ENCODE results near the gene MAN2C1. TPM values are rescaled to one million over a fixed set of nuclear protein-coding genes. Genes with fewer than 3 reads are reported as not detected.

Gene MAN2C1
- total RNA-seq, 1 experiment from 2014 or later = 148 TPM

DNA sequence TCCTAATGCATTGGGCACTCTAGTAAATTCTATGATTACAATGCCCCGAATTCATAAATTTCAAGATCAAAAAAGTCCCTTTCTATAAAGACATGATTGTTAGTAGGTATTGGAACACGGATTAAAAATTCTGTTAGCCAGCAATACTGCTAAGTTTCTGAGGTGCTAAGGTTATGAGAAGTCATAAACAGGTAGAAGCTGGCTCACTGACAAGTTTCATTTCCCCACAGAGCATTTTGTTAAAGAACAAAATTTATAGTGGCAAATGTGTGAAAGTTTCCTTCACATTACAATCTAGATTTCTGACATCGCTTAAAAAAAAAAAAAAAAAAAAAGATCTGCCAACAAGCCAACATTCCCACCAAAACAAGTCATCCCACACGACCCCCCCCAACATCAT, 12.4 kb upstream of the MAN2C1 start:
- Mint-ChIP-seq H3K4me1 (no peaks in the 10 kb centered on the region), H3K9me3 (no peaks in the 10 kb centered on the region), H3K36me3 (peaks cover 76% of the 10 kb centered on the region), H3K27me3 (ENCODE audit: low read depth) (no peaks in the 10 kb centered on the region), H3K27ac (no peak overlapping the region), H3K4me3 (no peak overlapping the region)
- no peak for TF ChIP-seq FOXJ3 (CRISPR knock-in tag; IDR thresholded peaks at IDR 0.05; ENCODE audit: borderline replicate concordance)
- TF ChIP-seq TP53 (CRISPR knock-in tag; IDR thresholded peaks at IDR 0.05) = no peak
- no peak for DNase-seq (ENCODE audit: low spot score)
- ChIA-PET POLR2A (no interaction called here), CTCF (interaction anchor here (0.7 to 0.9 kb wide), 2 partner anchors 13 to 152 kb away, joined by 3 read pairs; no protein-coding TSS in a partner anchor)
- no peak for ATAC-seq

DNA sequence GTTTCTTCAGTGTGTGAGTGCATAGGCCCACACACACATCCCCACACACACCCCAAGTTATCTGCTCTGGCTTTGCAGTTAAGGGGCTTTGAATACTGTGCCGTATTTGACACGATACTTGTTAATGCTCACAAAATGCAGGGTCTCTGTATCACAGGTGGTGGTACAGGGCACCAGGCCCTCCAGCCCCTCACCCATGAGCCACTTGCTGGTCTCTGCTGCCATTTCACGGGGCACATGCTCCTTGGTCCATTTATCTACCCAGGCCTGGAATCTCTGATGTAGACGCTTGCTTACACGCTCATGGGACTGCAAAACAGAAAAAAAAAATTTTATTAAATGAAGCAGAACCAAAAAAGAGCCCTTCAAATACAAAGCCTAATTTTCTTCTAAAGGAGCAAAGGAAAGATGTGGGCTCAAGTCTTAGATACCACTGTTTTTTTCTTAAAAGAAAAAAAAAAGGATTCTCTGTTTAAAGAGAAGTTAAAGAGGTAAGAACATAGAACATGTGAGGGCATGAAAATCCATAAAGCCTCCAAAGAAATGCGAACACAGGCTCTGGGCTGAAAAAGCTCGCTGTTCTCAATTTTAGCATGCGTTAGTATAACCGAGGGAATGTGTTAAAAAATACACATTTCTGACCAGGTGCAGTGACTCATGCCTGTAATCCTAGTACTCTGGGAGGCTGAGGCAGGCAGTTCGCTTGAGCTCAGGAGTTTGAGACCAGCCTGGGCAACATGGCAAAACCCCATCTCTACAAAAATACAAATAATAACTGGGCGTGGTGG, 3.7 kb upstream of the MAN2C1 start:
- peaks cover 54% of the 10 kb centered on the region for H3K36me3 Mint-ChIP-seq
- DNase-seq (ENCODE audit: low spot score) = no peak
- peaks cover 18% of the 10 kb centered on the region for H3K4me1 Mint-ChIP-seq
- TF ChIP-seq, protein P1, sequence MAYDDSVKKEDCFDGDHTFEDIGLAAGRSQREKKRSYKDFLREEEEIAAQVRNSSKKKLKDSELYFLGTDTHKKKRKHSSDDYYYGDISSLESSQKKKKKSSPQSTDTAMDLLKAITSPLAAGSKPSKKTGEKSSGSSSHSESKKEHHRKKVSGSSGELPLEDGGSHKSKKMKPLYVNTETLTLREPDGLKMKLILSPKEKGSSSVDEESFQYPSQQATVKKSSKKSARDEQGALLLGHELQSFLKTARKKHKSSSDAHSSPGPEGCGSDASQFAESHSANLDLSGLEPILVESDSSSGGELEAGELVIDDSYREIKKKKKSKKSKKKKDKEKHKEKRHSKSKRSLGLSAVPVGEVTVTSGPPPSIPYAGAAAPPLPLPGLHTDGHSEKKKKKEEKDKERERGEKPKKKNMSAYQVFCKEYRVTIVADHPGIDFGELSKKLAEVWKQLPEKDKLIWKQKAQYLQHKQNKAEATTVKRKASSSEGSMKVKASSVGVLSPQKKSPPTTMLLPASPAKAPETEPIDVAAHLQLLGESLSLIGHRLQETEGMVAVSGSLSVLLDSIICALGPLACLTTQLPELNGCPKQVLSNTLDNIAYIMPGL (CRISPR knock-in tag; IDR thresholded peaks at IDR 0.05) = no peak
- no peak for TF ChIP-seq KAT7 (CRISPR knock-in tag; IDR thresholded peaks at IDR 0.05; ENCODE audit: borderline replicate concordance)
- H3K27me3 Mint-ChIP-seq (ENCODE audit: low read depth) = no peaks in the 10 kb centered on the region
- no peaks in the 10 kb centered on the region for H3K9me3 Mint-ChIP-seq
- ATAC-seq = no peak
- ChIA-PET CTCF (interaction anchor here (0.6 kb wide), 1 partner anchor 207 kb away, joined by 3 read pairs; the partner anchor contains the start of gene PTPN9), POLR2A (interaction anchor here (0.6 kb wide), 1 partner anchor 21 kb away, joined by 3 read pairs; no protein-coding TSS in a partner anchor)
- H3K4me3 Mint-ChIP-seq = no peak overlapping the region
- peak overlapping the region; percentile 18; the same call in 1 of the 2 replicates for H3K27ac Mint-ChIP-seq

GRCh38 chr15:75371486-75371885, 3.1 kb upstream of the MAN2C1 start:
- ChIA-PET CTCF (interaction anchor here (0.8 kb wide), 1 partner anchor 315 kb away, joined by 3 read pairs; no protein-coding TSS in a partner anchor), POLR2A (no interaction called here)
- peaks cover 53% of the 10 kb centered on the region for H3K36me3 Mint-ChIP-seq
- H3K9me3 Mint-ChIP-seq = no peaks in the 10 kb centered on the region
- no peak for TF ChIP-seq TP53 (CRISPR knock-in tag; IDR thresholded peaks at IDR 0.05)
- TF ChIP-seq NFE2L1 (CRISPR knock-in tag; IDR thresholded peaks at IDR 0.05) = no peak
- no peak for TF ChIP-seq OVOL2 (CRISPR knock-in tag; IDR thresholded peaks at IDR 0.05; ENCODE audit: borderline replicate concordance)
- TF ChIP-seq ZNF423 (CRISPR knock-in tag; IDR thresholded peaks at IDR 0.05) = no peak
- TF ChIP-seq, protein P2, sequence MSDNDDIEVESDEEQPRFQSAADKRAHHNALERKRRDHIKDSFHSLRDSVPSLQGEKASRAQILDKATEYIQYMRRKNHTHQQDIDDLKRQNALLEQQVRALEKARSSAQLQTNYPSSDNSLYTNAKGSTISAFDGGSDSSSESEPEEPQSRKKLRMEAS (CRISPR knock-in tag; IDR thresholded peaks at IDR 0.05) = no peak
- TF ChIP-seq FOXP4 (CRISPR knock-in tag; IDR thresholded peaks at IDR 0.05) = no peak
- TF ChIP-seq ZNF232 (CRISPR knock-in tag; IDR thresholded peaks at IDR 0.05) = no peak
- no peak for TF ChIP-seq ZSCAN18 (CRISPR knock-in tag; IDR thresholded peaks at IDR 0.05)
- TF ChIP-seq SOX15 (CRISPR knock-in tag; IDR thresholded peaks at IDR 0.05) = no peak
- H3K27me3 Mint-ChIP-seq (ENCODE audit: low read depth) = no peaks in the 10 kb centered on the region
- H3K4me1 Mint-ChIP-seq = peaks cover 18% of the 10 kb centered on the region
- H3K4me3 Mint-ChIP-seq = no peak overlapping the region
- ATAC-seq (no peak), DNase-seq (ENCODE audit: low spot score) (no peak)
- H3K27ac Mint-ChIP-seq = peak overlapping the region; percentile 29
